ENCODE data around the gene TRIM73.
"Not testable (repeated sequence)": the region's sequence is repeated elsewhere in the genome, so short reads cannot be mapped to it uniquely, and the experiment has no call there.

The TRIM73 gene
- long read RNA-seq = 0 reads

DNA sequence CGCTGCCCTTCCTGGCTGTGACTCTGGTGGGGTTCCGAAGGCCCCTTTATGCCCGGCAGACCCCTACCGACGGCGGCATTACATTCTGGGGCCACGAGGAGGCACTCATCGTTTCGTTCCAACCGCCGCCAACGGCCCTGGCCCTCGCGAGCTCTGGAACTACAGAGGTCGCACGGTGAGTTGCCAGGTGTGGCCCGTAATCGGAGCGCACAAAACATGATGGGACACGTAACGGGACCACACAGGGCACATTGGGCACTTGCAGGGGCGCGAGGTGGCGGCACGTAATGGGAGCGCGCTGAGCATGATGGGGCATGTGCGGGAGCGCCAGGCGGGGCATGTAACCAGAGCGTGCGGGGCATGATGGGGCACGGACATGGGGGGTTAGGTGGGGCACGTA lies at the start of gene TRIM73:
Gene TRIM73, plus strand, starts transcription at position 301 of the 400 bp plus-strand sequence. CDS start 3,305 bp downstream, outside the sequence.
- H3K27ac ChIP-seq (replicated peaks); DNase-seq (ENCODE audit: low read depth in 1 of 2, low spot score in 1 of 2); H3K4me3 ChIP-seq (replicated peaks; ENCODE audit: insufficient read depth, low read length); H3K27me3 ChIP-seq (ENCODE audit: insufficient read depth, poor library complexity, severe bottlenecking): not testable (repeated sequence)

DNA sequence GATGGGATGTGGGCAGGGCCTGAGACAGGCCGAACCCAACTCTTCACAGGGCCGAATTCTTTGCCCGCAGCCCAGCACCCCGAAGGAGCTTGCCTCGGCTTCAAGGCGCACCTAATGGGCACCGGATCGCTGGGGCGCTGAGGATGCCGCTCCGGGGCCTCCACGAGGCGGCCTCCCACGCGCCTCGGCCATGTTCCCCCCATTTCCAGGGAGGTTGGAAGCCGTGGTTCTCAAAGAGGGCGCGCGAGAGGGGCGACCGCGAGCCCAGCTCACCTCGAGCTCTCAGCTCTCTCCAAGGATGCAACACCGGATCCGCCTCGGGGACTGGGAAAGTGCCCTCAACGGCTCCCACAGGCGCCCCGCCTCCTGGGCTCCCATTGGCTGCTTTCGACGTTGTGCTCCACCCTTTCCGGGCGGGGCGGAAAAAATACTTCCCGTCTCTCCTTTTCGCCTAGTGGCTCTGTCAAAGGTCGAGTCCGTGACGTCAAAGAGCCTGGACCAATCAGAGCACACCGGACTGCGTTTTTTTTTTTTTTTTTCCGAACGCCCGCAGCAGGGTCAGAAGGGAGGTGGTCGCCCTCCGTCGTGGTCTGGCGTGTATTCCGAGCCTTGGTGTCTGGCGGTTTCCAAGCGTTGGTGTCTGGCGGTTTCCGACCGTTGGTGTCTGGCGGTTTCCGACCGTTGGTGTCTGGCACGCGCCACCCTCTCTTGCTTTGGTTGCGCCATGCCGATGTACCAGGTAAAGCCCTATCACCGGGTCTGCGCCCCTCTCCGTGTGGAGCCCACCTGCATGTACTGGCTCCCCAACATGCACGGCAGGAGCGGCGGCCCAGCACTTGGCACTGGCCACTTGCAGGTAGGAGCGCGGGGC lies 36.5 kb upstream of the TRIM73 start:
- peak; percentile 80 for TF ChIP-seq POLR2AphosphoS5 (IDR thresholded peaks at IDR 0.05; ENCODE audit: low read depth)
- DNase-seq (ENCODE audit: low read depth in 1 of 2, low spot score in 1 of 2) = peak in 1 of 2 experiments; percentile 78
- H3K27ac ChIP-seq (replicated peaks) = peak overlapping the region; percentile 93
- H3K4me3 ChIP-seq (replicated peaks; ENCODE audit: insufficient read depth, low read length) = peak overlapping the region; percentile 33
- not testable (repeated sequence) for H3K27me3 ChIP-seq (ENCODE audit: insufficient read depth, poor library complexity, severe bottlenecking)

DNA sequence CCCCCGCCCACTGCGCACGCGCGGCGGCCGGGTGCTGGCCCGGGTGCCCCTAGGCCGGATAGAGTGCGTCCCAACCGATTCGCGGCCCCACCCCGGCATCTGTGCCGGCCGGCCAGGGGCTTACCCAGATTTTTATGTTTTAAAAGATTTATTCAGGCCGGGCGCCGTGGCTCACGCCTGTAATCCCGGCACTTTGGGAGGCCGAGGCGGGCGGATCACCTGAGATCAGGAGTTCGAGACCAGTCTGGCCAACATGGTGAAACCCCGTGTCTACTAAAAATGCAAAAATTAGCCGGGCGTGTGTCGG lies 35.9 kb upstream of the TRIM73 start:
- H3K27ac ChIP-seq (replicated peaks); H3K27me3 ChIP-seq (ENCODE audit: insufficient read depth, poor library complexity, severe bottlenecking): not testable (repeated sequence)
- peak overlapping the region; percentile 33 for H3K4me3 ChIP-seq (replicated peaks; ENCODE audit: insufficient read depth, low read length)
- DNase-seq (ENCODE audit: low read depth in 1 of 2, low spot score in 1 of 2) = peak in 1 of 2 experiments; percentile 3

- H3K27ac ChIP-seq (replicated peaks); H3K27me3 ChIP-seq (ENCODE audit: insufficient read depth, poor library complexity, severe bottlenecking); H3K4me3 ChIP-seq (replicated peaks; ENCODE audit: insufficient read depth, low read length); DNase-seq (ENCODE audit: low read depth in 1 of 2, low spot score in 1 of 2): not testable (repeated sequence)
Measured at GRCh38 chr7:75364079-75364478, 31.4 kb upstream of the TRIM73 start.

DNA sequence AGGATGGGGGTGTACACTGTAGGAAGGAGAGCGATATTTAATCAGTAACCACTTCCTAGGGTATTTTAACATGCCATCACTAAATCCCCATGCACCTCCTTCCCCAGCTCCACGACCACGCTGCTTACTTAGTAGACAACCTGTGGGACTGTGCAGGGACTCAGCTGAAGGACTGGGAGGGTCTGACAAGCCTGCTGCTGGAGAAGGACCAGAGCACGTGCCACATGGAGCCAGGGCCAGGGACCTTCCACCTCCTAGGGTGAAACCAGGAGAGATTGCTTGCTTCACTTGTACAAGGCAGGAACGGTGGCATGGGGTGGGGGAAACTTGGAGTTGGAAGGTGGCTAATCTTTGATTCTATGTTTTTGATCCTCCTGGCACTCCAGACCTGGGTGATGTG lies 28.8 kb upstream of the TRIM73 start:
- not testable (repeated sequence) for H3K27me3 ChIP-seq (ENCODE audit: insufficient read depth, poor library complexity, severe bottlenecking); H3K4me3 ChIP-seq (replicated peaks; ENCODE audit: insufficient read depth, low read length); H3K27ac ChIP-seq (replicated peaks); DNase-seq (ENCODE audit: low read depth in 1 of 2, low spot score in 1 of 2)

GRCh38 chr7:75367313-75367712 lies 28.1 kb upstream of the TRIM73 start:
- H3K27ac ChIP-seq (replicated peaks); DNase-seq (ENCODE audit: low read depth in 1 of 2, low spot score in 1 of 2); H3K27me3 ChIP-seq (ENCODE audit: insufficient read depth, poor library complexity, severe bottlenecking); H3K4me3 ChIP-seq (replicated peaks; ENCODE audit: insufficient read depth, low read length): not testable (repeated sequence)

GRCh38 chr7:75374144-75374518 lies 21.3 kb upstream of the TRIM73 start:
- not testable (repeated sequence) for H3K27me3 ChIP-seq (ENCODE audit: insufficient read depth, poor library complexity, severe bottlenecking); H3K4me3 ChIP-seq (replicated peaks; ENCODE audit: insufficient read depth, low read length); H3K27ac ChIP-seq (replicated peaks); DNase-seq (ENCODE audit: low read depth in 1 of 2, low spot score in 1 of 2)

DNA sequence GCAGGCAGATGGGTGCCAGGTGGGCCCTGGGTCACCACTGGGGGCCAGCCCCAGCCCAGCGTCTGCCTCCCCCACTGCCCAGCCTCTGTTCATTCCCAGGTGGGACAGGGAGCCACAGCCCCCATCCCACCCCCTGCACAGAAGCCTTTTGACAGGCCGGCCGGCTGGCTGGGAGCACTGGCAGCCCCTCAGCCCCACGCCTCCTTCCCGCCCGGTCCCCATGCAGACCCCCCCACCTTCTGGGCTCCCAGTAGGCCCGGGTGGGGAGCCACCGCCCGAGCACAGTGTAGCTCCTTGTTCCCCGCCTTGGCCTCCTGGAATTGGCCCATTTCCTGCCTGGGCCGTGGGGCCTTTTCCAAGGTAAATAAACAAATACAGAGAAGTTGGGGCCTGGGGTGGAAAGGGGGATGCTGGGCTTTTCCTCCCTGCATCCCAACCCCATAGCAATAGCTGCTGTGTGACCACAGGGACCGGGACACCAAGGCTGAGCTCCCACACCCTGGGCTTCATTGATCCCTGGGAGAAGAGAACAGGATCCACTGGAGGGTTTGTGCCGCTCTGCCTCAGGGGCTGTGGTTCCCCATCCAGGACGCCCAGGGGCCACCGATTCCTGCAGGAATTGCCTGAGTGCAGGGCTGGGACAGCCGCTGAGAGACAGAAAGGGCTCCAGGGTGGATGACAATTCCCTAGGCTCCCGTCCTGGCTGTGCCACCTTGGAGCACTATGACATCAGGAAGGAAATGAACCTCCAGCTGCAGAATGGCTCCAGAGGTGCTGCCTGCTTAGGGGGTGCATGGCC lies 20.7 kb upstream of the TRIM73 start:
- H3K27ac ChIP-seq (replicated peaks); H3K27me3 ChIP-seq (ENCODE audit: insufficient read depth, poor library complexity, severe bottlenecking); H3K4me3 ChIP-seq (replicated peaks; ENCODE audit: insufficient read depth, low read length); DNase-seq (ENCODE audit: low read depth in 1 of 2, low spot score in 1 of 2): not testable (repeated sequence)

DNA sequence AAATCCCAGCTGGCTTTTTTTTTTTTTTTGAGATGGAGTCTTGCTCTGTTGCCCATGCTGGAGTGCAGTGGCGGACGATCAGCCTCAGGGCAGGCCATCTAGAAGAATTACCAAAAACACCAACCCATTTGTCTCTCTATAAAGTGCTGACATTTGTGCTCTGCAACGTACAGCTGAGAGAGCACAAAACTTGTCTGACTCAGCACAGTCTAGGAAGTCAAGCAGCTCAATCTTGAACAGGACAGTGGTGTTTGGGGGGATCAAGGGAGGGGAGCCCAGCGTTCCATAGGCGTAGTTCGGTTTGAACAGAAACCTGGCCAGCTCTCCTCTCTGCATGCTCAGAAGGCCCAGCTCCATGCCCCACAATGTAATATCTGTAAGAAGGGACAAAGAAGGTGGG lies 2.2 kb upstream of the TRIM73 start:
- not testable (repeated sequence) for H3K27ac ChIP-seq (replicated peaks); DNase-seq (ENCODE audit: low read depth in 1 of 2, low spot score in 1 of 2); H3K4me3 ChIP-seq (replicated peaks; ENCODE audit: insufficient read depth, low read length); H3K27me3 ChIP-seq (ENCODE audit: insufficient read depth, poor library complexity, severe bottlenecking)

- not testable (repeated sequence) for H3K27ac ChIP-seq (replicated peaks); H3K27me3 ChIP-seq (ENCODE audit: insufficient read depth, poor library complexity, severe bottlenecking); H3K4me3 ChIP-seq (replicated peaks; ENCODE audit: insufficient read depth, low read length); DNase-seq (ENCODE audit: low read depth in 1 of 2, low spot score in 1 of 2)
Measured at GRCh38 chr7:75397865-75398264, 2.4 kb downstream of the TRIM73 start.

DNA sequence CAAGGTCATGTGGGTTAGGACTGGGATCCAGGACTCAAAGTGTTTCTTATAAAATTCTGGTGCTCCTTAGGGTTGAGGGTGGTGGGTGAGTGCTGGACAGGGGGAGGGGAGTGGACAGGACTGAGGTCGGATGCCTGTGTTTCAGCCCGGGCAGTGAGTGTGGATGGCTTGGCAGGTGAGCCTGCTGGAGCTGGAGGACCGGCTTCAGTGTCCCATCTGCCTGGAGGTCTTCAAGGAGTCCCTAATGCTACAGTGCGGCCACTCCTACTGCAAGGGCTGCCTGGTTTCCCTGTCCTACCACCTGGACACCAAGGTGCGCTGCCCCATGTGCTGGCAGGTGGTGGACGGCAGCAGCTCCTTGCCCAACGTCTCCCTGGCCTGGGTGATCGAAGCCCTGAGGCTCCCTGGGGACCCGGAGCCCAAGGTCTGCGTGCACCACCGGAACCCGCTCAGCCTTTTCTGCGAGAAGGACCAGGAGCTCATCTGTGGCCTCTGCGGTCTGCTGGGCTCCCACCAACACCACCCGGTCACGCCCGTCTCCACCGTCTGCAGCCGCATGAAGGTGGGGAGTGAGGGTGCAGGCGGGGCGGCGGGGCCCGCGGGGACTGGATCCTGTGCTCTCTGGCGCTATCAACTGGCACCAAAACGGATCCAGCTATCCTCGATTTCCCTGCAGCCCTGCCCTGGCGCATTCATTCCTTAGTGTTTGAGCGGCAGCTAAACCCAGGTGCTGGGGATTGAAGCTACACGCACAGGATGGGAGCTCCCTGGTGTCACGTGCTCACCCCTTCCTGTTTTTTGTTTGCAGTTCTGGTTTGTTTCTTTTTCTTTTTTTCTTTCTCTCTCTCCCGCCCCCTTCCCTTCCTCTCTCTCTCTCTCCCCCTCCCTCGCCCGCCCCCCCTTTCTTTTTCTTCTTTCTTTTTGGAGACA lies 3.6 kb downstream of the TRIM73 start:
- not testable (repeated sequence) for H3K27ac ChIP-seq (replicated peaks); DNase-seq (ENCODE audit: low read depth in 1 of 2, low spot score in 1 of 2); H3K4me3 ChIP-seq (replicated peaks; ENCODE audit: insufficient read depth, low read length); H3K27me3 ChIP-seq (ENCODE audit: insufficient read depth, poor library complexity, severe bottlenecking)

- not testable (repeated sequence) for H3K27ac ChIP-seq (replicated peaks); H3K27me3 ChIP-seq (ENCODE audit: insufficient read depth, poor library complexity, severe bottlenecking); H3K4me3 ChIP-seq (replicated peaks; ENCODE audit: insufficient read depth, low read length); DNase-seq (ENCODE audit: low read depth in 1 of 2, low spot score in 1 of 2)
Measured at GRCh38 chr7:75400575-75400974, 5.1 kb downstream of the TRIM73 start.

- not testable (repeated sequence) for H3K27ac ChIP-seq (replicated peaks); DNase-seq (ENCODE audit: low read depth in 1 of 2, low spot score in 1 of 2); H3K27me3 ChIP-seq (ENCODE audit: insufficient read depth, poor library complexity, severe bottlenecking); H3K4me3 ChIP-seq (replicated peaks; ENCODE audit: insufficient read depth, low read length)
Measured at GRCh38 chr7:75403455-75404443, 8.3 kb downstream of the TRIM73 start.

Data from HL-60 (cell line).